Measurements from ENCODE around the gene SERP1. TPM values are rescaled to one million over a fixed set of nuclear protein-coding genes. Genes with fewer than 3 reads are reported as not detected.

The SERP1 gene
- total and polyA plus RNA-seq, 2 donors (not counting 3 experiments of a cell fraction or from before 2014, with no cell fraction given), result 81.7 to 103 TPM

DNA sequence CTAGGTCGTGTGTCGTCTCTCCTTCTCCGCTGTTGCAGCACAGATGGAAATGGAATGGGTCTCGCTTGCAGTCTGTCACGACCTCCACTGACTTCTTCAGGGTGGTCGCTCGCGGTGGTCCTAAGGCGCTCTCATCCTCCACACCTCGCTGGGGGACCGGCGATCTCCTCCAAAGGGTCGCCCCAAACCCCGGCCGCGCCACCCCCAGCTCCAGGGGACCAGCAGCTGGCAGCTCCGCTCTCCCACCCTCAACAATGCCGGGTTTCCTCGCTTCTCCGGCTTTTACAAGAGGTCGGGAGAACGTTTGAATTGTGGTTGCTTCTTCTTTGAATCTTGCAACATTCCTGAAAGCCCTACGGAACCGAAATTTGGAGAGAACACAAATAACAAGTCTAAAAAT is 25.9 kb downstream of the SERP1 start:
- dilution Hi-C loops (cut with MboI; ENCODE audit: extremely low pct_ligation_motif_present, low sequenced_read_pairs), result no loop called here
- DNase-seq (ENCODE audit: low read depth, low spot score) (no peak), FAIRE-seq (no peak)
- Histone ChIP-seq H3K4me1 (ENCODE audit: control insufficient read depth, extremely low read depth, insufficient read depth, low read length) (no peaks in the 10 kb centered on the region), H3K4me2 (ENCODE audit: insufficient read depth, low read length) (no peak overlapping the region), H3K9me3 (replicated peaks; ENCODE audit: control insufficient read depth, insufficient read depth, low read length) (no peaks in the 10 kb centered on the region), H3K9ac (replicated peaks; ENCODE audit: extremely low read depth, insufficient read depth, low read length) (no peak overlapping the region), H3K27me3 (ENCODE audit: control insufficient read depth in 2 of 2, insufficient read depth in 2 of 2, low read length in 2 of 2) (no peaks in the 10 kb centered on the region), H3K27ac (ENCODE audit: insufficient read depth, low read depth, low read length) (no peak overlapping the region), H4K20me1 (replicated peaks; ENCODE audit: control insufficient read depth, extremely low read depth, insufficient read depth, low read length) (no peaks in the 10 kb centered on the region), H3K79me2 (ENCODE audit: control insufficient read depth, insufficient read depth, low read length) (no peaks in the 10 kb centered on the region), H3K4me3 (replicated peaks in 1 of 3; ENCODE audit: insufficient read depth in 1 of 3, low read depth in 1 of 3, low read length in 3 of 3) (no peak overlapping the region), H3K36me3 (ENCODE audit: control insufficient read depth in 2 of 2, extremely low read depth in 1 of 2, insufficient read depth in 2 of 2, low read length in 2 of 2) (no peaks in the 10 kb centered on the region), H2AFZ (ENCODE audit: low read depth, low read length) (no peak overlapping the region), H3K9me1 (replicated peaks; ENCODE audit: control insufficient read depth, extremely low read depth, insufficient read depth, low read length) (no peaks in the 10 kb centered on the region)
- POLR2A ChIA-PET, result no interaction called here
- TF ChIP-seq GATA2 (IDR thresholded peaks at IDR 0.05; ENCODE audit: insufficient read depth, insufficient read length, low read depth, low read length) (no peak), FOS (IDR thresholded peaks at IDR 0.05; ENCODE audit: borderline replicate concordance, insufficient read depth, low read length) (no peak), POLR2AphosphoS5 (IDR thresholded peaks at IDR 0.05; ENCODE audit: insufficient read depth, low read depth, low read length) (no peak), MAX (IDR thresholded peaks at IDR 0.05; ENCODE audit: insufficient read depth, insufficient read length) (no peak), CTCF (IDR thresholded peaks at IDR 0.05; ENCODE audit: extremely low read depth in 1 of 2, insufficient read depth in 1 of 2, low read depth in 1 of 2, low read length in 2 of 2) (no peak), MYC (IDR thresholded peaks at IDR 0.05; ENCODE audit: low read depth, low read length) (no peak)
- no TSS peak for BruUV-seq (replicated peaks)
- intact Hi-C loops (cut with micrococcal nuclease), result no loop called here
- CTCF ChIA-PET, result interaction anchor here (1.0 to 1.4 kb wide), 2 partner anchors 25 to 336 kb away, joined by 3 to 4 read pairs; no protein-coding TSS in a partner anchor
